WTC11 (cell line): ENCODE measurements around the gene FAM20C. TPM values are rescaled to one million over a fixed set of nuclear protein-coding genes. Genes with fewer than 3 reads are reported as not detected.

Experiments used
- ATAC-seq: fragments of 200-7000 bp; cut with Tn5 transposase; 2 replicates; pipeline ENCODE4 v1.10.0; 2021; ENCODE audit warnings: mild to moderate bottlenecking, moderate library complexity
- CTCF ChIA-PET: fragments of 300-600 bp; sonication (Branson Sonifier 250); formaldehyde crosslinking; loops from one replicate; lab custom pipeline; 2021; ENCODE audit warnings: antibody characterized with exemption; lab: Charles Lee
- POLR2A ChIA-PET: fragments of 350-600 bp; sonication (Branson Sonifier 250); formaldehyde crosslinking; loops from one replicate; lab custom pipeline; 2021; ENCODE audit warnings: antibody characterized with exemption; lab: Charles Lee
- DNase-seq: peaks from one replicate; pipeline ENCODE4 v3.0.0; 2021; ENCODE audit warnings: low spot score
- H3K27ac Mint-ChIP-seq: 2 replicates; pipeline ENCODE4 v1.8.0; 2021; ENCODE audit warnings: mixed read lengths
- H3K27me3 Mint-ChIP-seq: 2 replicates; pipeline ENCODE4 v1.8.0; 2021; ENCODE audit warnings: low read depth, mild to moderate bottlenecking, moderate library complexity, mixed read lengths
- H3K36me3 Mint-ChIP-seq: 2 replicates; pipeline ENCODE4 v1.8.0; 2021; ENCODE audit warnings: mixed read lengths
- H3K4me1 Mint-ChIP-seq: 2 replicates; pipeline ENCODE4 v1.8.0; 2022; ENCODE audit warnings: mixed read lengths
- H3K4me3 Mint-ChIP-seq: 2 replicates; pipeline ENCODE4 v1.8.0; 2021; ENCODE audit warnings: mild to moderate bottlenecking, moderate library complexity, mixed read lengths
- H3K9me3 Mint-ChIP-seq: 2 replicates; pipeline ENCODE4 v1.8.0; 2021; ENCODE audit warnings: mixed read lengths
- E2F5 ChIP-seq: sonication (generic); formaldehyde crosslinking; IDR thresholded peaks from 2 replicates; pipeline ENCODE4 v1.8.1; 2022; ENCODE audit warnings: mild to moderate bottlenecking, moderate library complexity, missing genetic modification reagents
- EMX1 ChIP-seq: fragments of 250-450 bp; sonication (Bioruptor Pico); IDR thresholded peaks from 2 replicates; pipeline ENCODE4 v1.8.0; 2021; ENCODE audit warnings: mild to moderate bottlenecking
- ESRRA ChIP-seq: sonication (generic); formaldehyde crosslinking; IDR thresholded peaks from 2 replicates; pipeline ENCODE4 v1.8.1; 2022; ENCODE audit warnings: mild to moderate bottlenecking, missing genetic modification reagents, borderline replicate concordance
- FOXJ3 ChIP-seq: sonication (generic); formaldehyde crosslinking; IDR thresholded peaks from 2 replicates; pipeline ENCODE4 v1.9.0; 2021; ENCODE audit warnings: missing genetic modification reagents, mild to moderate bottlenecking, borderline replicate concordance
- FOXK1 ChIP-seq: sonication (generic); formaldehyde crosslinking; IDR thresholded peaks from 2 replicates; pipeline ENCODE4 v1.8.0; 2022; ENCODE audit warnings: mild to moderate bottlenecking, moderate library complexity, missing genetic modification reagents
- GRHL2 ChIP-seq: fragments of 250-450 bp; sonication (Bioruptor Pico); IDR thresholded peaks from 2 replicates; pipeline ENCODE4 v1.8.0; 2022; ENCODE audit warnings: mild to moderate bottlenecking, moderate library complexity; ENCODE audit not compliant: insufficient replicate concordance, severe bottlenecking
- JAZF1 ChIP-seq: fragments of 250-450 bp; sonication (Bioruptor Pico); IDR thresholded peaks from 2 replicates; pipeline ENCODE4 v1.9.0; 2021; ENCODE audit warnings: moderate library complexity, mild to moderate bottlenecking, inconsistent platforms
- MLX ChIP-seq: sonication (generic); formaldehyde crosslinking; IDR thresholded peaks from 2 replicates; pipeline ENCODE4 v1.8.1; 2023; ENCODE audit warnings: mild to moderate bottlenecking, missing genetic modification reagents, moderate library complexity
- NR3C1 ChIP-seq: sonication (generic); formaldehyde crosslinking; conservative IDR thresholded peaks from 2 replicates; pipeline ENCODE4 v1.8.1; 2023; ENCODE audit warnings: low read depth, mild to moderate bottlenecking, missing genetic modification reagents
- SOX15 ChIP-seq: fragments of 250-450 bp; sonication (Bioruptor Pico); IDR thresholded peaks from 2 replicates; pipeline ENCODE4 v1.9.0; 2021; ENCODE audit warnings: mild to moderate bottlenecking
- TCF7 ChIP-seq: sonication (generic); formaldehyde crosslinking; IDR thresholded peaks from 2 replicates; pipeline ENCODE4 v1.8.0; 2022; ENCODE audit warnings: mild to moderate bottlenecking, low read depth, missing genetic modification reagents, moderate library complexity
- TEAD1 ChIP-seq: sonication (generic); formaldehyde crosslinking; IDR thresholded peaks from 2 replicates; pipeline ENCODE4 v1.8.0; 2022; ENCODE audit warnings: mild to moderate bottlenecking, missing genetic modification reagents
- TEAD4 ChIP-seq: sonication (generic); formaldehyde crosslinking; IDR thresholded peaks from 2 replicates; pipeline ENCODE4 v1.8.0; 2022; ENCODE audit warnings: mild to moderate bottlenecking, missing genetic modification reagents
- USF1 ChIP-seq: sonication (generic); formaldehyde crosslinking; IDR thresholded peaks from 2 replicates; pipeline ENCODE4 v1.8.0; 2022; ENCODE audit warnings: mild to moderate bottlenecking, missing genetic modification reagents
- ZNF263 ChIP-seq: sonication (generic); formaldehyde crosslinking; IDR thresholded peaks from 2 replicates; pipeline ENCODE4 v1.8.1; 2022; ENCODE audit warnings: low read depth, mild to moderate bottlenecking, moderate library complexity, missing genetic modification reagents
- ZNF423 ChIP-seq: fragments of 250-450 bp; sonication (Bioruptor Pico); IDR thresholded peaks from 2 replicates; pipeline ENCODE4 v2.1.2; 2022; ENCODE audit warnings: mild to moderate bottlenecking, moderate library complexity
- ZNF532 ChIP-seq: fragments of 250-450 bp; sonication (Bioruptor Pico); IDR thresholded peaks from 2 replicates; pipeline ENCODE4 v1.9.0; 2021; ENCODE audit warnings: mild to moderate bottlenecking, borderline replicate concordance
- ZNF671 ChIP-seq: fragments of 250-450 bp; sonication (Bioruptor Pico); IDR thresholded peaks from 2 replicates; pipeline ENCODE4 v1.8.0; 2021; ENCODE audit warnings: mild to moderate bottlenecking
- ZSCAN18 ChIP-seq: fragments of 250-450 bp; sonication (Bioruptor Pico); IDR thresholded peaks from 2 replicates; pipeline ENCODE4 v2.1.2; 2022; ENCODE audit warnings: mild to moderate bottlenecking, moderate library complexity
- total RNA-seq: library from RNA; stranded (reverse); gene quantifications from 3 replicates; pipeline ENCODE4 v1.2.3, GENCODE V29; 2021

Gene FAM20C
- total RNA-seq, 1 experiment from 2014 or later = 64.9 TPM

- peaks cover 14% of the 10 kb centered on the region for H3K27me3 Mint-ChIP-seq
- no peak for DNase-seq
- CTCF ChIA-PET = no interaction called here
- no peaks in the 10 kb centered on the region for H3K4me1 Mint-ChIP-seq
- peaks cover 84% of the 10 kb centered on the region for H3K36me3 Mint-ChIP-seq
- H3K27ac Mint-ChIP-seq = no peak overlapping the region
- H3K9me3 Mint-ChIP-seq = peaks cover 35% of the 10 kb centered on the region
- POLR2A ChIA-PET = no interaction called here
- TF ChIP-seq FOXK1 = no peak
- no peak for TF ChIP-seq ZNF532 (CRISPR knock-in tag)
- no peak for TF ChIP-seq SOX15
- TF ChIP-seq, all 79 proteins: peak for 0
- H3K4me3 Mint-ChIP-seq = no peak overlapping the region
- no peak for ATAC-seq
Measured at GRCh38 chr7:257647-257992, 65.2 kb downstream of the FAM20C start.

GRCh38 chr7:258476-259190 lies 66.3 kb downstream of the FAM20C start:
- H3K4me1 Mint-ChIP-seq = no peaks in the 10 kb centered on the region
- ATAC-seq = no peak
- CTCF ChIA-PET = no interaction called here
- no peak overlapping the region for H3K4me3 Mint-ChIP-seq
- no peak overlapping the region for H3K27ac Mint-ChIP-seq
- POLR2A ChIA-PET = no interaction called here
- H3K9me3 Mint-ChIP-seq = peaks cover 35% of the 10 kb centered on the region
- H3K36me3 Mint-ChIP-seq = peaks cover 77% of the 10 kb centered on the region
- DNase-seq = no peak
- TF ChIP-seq E2F5 (CRISPR knock-in tag) (no peak), ZSCAN18 (CRISPR knock-in tag) (no peak), GRHL2 (CRISPR knock-in tag) (no peak), ZNF671 (CRISPR knock-in tag) (no peak), TEAD1 (CRISPR knock-in tag) (no peak), NR3C1 (no peak), ZNF532 (CRISPR knock-in tag) (no peak), ZNF263 (CRISPR knock-in tag) (no peak), TEAD4 (CRISPR knock-in tag) (no peak), ESRRA (no peak), ZNF423 (no peak), EMX1 (no peak), MLX (CRISPR knock-in tag) (no peak), USF1 (CRISPR knock-in tag) (no peak), FOXJ3 (CRISPR knock-in tag) (no peak), JAZF1 (no peak), TCF7 (CRISPR knock-in tag) (no peak)
- TF ChIP-seq, all 79 proteins: peak for 0
- H3K27me3 Mint-ChIP-seq = peaks cover 15% of the 10 kb centered on the region
